T-cell (primary cell): ENCODE measurements around the gene PLXNB3. TPM values are rescaled to one million over a fixed set of nuclear protein-coding genes. Genes with fewer than 3 reads are reported as not detected.
"Not testable (repeated sequence)": the region's sequence is repeated elsewhere in the genome, so short reads cannot be mapped to it uniquely, and the experiment has no call there.

Experiments
- ATAC-seq, 4 experiments: fragments of 200-7000 bp in 3 of 4; fragments of 150-1000 bp in 1 of 4; cut with Tn5 transposase; replicated peaks in 1 of 4; 1 replicate in 3 of 4; 2 replicates in 1 of 4; pipeline ENCODE4 v1.10.0; 2021; ENCODE audit warnings: moderate library complexity in 3 of 4, mild to moderate bottlenecking in 2 of 4, moderate number of reproducible peaks in 1 of 4
- CTCF ChIA-PET, 2 donors: fragments of 300-600 bp; sonication (Branson Sonifier 250); formaldehyde crosslinking; loops; one replicate each; lab custom pipeline; 2022; ENCODE audit warnings: antibody characterized with exemption in 2 of 2; lab: Charles Lee
- POLR2A ChIA-PET, 2 donors: fragments of 300-600 bp; sonication (Branson Sonifier 250); formaldehyde crosslinking; loops; one replicate each; lab custom pipeline; 2022; ENCODE audit warnings: antibody characterized with exemption in 2 of 2; lab: Charles Lee
- DNase-seq, 35 experiments: peaks; one replicate each; pipeline versions ENCODE4 v3.0.0 to v3.0.0-alpha.2; 2013 to 2023
- H3K27ac ChIP-seq: one replicate; pipeline ENCODE4 v1.5.1; 2013; ENCODE audit warnings: low read length
- H3K27me3 ChIP-seq, 2 experiments: replicated peaks in 1 of 2; 1 replicate in 1 of 2; 2 replicates in 1 of 2; pipeline versions ENCODE4 v1.6.1 to v1.7.0; 2013; ENCODE audit warnings: low read length in 1 of 2, mixed read lengths in 1 of 2; ENCODE audit not compliant: control insufficient read depth in 2 of 2, insufficient read depth in 2 of 2; ENCODE audit errors: extremely low read depth in 1 of 2
- H3K36me3 ChIP-seq, 2 donors: 1 replicate in 1 of 2; 2 replicates in 1 of 2; pipeline versions ENCODE4 v1.6.1 to v1.7.0; 2013; ENCODE audit warnings: low read length in 1 of 2; ENCODE audit not compliant: control insufficient read depth in 2 of 2, insufficient read depth in 1 of 2; ENCODE audit errors: extremely low read depth in 1 of 2
- H3K4me1 ChIP-seq, 2 experiments: 1 replicate in 1 of 2; 2 replicates in 1 of 2; pipeline versions ENCODE4 v1.6.1 to v1.7.0; 2013; ENCODE audit warnings: low read length in 2 of 2, mixed read lengths in 1 of 2; ENCODE audit not compliant: insufficient read depth in 2 of 2, control insufficient read depth in 1 of 2; ENCODE audit errors: extremely low read depth in 1 of 2
- H3K4me3 ChIP-seq, 2 donors: 1 replicate in 1 of 2; 2 replicates in 1 of 2; pipeline versions ENCODE4 v1.5.1 to v1.7.0; 2013; ENCODE audit warnings: mild to moderate bottlenecking in 2 of 2, low read length in 1 of 2, moderate library complexity in 1 of 2; ENCODE audit not compliant: control insufficient read depth in 1 of 2; ENCODE audit errors: extremely low read depth in 1 of 2
- H3K9me3 ChIP-seq: 2 replicates; pipeline ENCODE4 v1.7.0; 2013
- H3K27ac Mint-ChIP-seq, 2 donors: one replicate each; pipeline ENCODE4 v1.8.0; 2020 to 2021; ENCODE audit warnings: mild to moderate bottlenecking in 2 of 2, mixed read lengths in 2 of 2
- H3K27me3 Mint-ChIP-seq, 2 donors: one replicate each; pipeline ENCODE4 v1.8.0; 2021 to 2022; ENCODE audit warnings: mixed read lengths in 2 of 2
- H3K36me3 Mint-ChIP-seq: one replicate; pipeline ENCODE4 v1.8.0; 2021; ENCODE audit warnings: mixed read lengths
- H3K4me1 Mint-ChIP-seq, 3 donors: one replicate each; pipeline ENCODE4 v1.8.0; 2020 to 2022; ENCODE audit warnings: mixed read lengths in 3 of 3, mild to moderate bottlenecking in 1 of 3
- H3K4me3 Mint-ChIP-seq, 3 donors: one replicate each; pipeline ENCODE4 v1.8.0; 2020 to 2022; ENCODE audit warnings: mild to moderate bottlenecking in 3 of 3, mixed read lengths in 3 of 3, moderate library complexity in 3 of 3
- H3K9me3 Mint-ChIP-seq, 3 donors: one replicate each; pipeline ENCODE4 v1.8.0; 2020 to 2022; ENCODE audit warnings: mixed read lengths in 3 of 3
- WGBS: methylation state at CpG from one replicate; pipeline ENCODE4 v1.1.5; 2013; ENCODE audit warnings: missing lambda C conversion rate; ENCODE audit not compliant: insufficient coverage; 5-methylcytosine and 5-hydroxymethylcytosine counted together
- total RNA-seq, 35 experiments: library from RNA in 6 of 35; stranded (reverse) in 6 of 35; fragments of 120-200 nt in 1 of 35; gene quantifications; one replicate each; pipeline versions ENCODE4 v1.2.1 to v1.2.4 and lab custom pipeline; 2013 to 2026

The PLXNB3 gene
- total RNA-seq, 5 donors from 2014 or later (not counting 1 experiment from before 2014, with no cell fraction given): 0.28 to 0.47 (median 0.43) TPM; not detected in 1

DNA sequence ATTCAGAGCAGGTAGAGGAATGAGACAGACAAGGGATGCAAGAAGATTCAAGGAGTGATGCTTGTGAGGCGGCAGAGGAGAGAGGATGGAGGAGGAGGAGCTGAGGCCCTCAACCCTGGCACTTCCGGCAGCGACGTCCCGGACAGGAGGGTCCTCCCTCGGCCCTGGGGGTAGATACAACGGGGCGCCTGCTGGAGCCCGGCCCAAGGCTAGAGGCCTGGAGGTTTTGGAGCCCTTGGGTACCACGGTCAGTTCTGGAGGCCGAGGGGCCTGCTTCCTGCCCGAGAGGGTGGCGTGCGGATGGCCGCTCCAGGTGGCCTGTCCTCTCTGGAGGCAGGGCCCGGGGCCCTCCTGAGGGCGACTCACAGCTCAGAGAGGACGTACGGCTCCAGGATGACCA is 43.9 kb downstream of the PLXNB3 start:
- ChIA-PET CTCF (interaction anchor here in 1 of 2 donors (1.0 kb wide), 1 partner anchor 12 kb away, joined by 3 read pairs; no protein-coding TSS in a partner anchor), POLR2A (no interaction called here)
- Histone ChIP-seq H3K4me3 (no peak overlapping the region), H3K4me1 (peaks cover 0 to 2% of the 10 kb centered on the region in 2 experiments), H3K36me3 (no peaks in the 10 kb centered on the region), H3K27me3 (no peaks in the 10 kb centered on the region), H3K27ac (no peak overlapping the region), H3K9me3 (no peaks in the 10 kb centered on the region)
- H3K27ac Mint-ChIP-seq: no peak overlapping the region
- H3K4me1 Mint-ChIP-seq: no peaks in the 10 kb centered on the region
- WGBS: 90% methylated on average over 16 of the region's 19 CpGs
- H3K27me3 Mint-ChIP-seq: peaks cover 0 to 15% of the 10 kb centered on the region in 2 donors
- no peak for ATAC-seq
- H3K9me3 Mint-ChIP-seq: no peaks in the 10 kb centered on the region
- no peaks in the 10 kb centered on the region for H3K36me3 Mint-ChIP-seq
- H3K4me3 Mint-ChIP-seq: no peak overlapping the region
- no peak for DNase-seq

DNA sequence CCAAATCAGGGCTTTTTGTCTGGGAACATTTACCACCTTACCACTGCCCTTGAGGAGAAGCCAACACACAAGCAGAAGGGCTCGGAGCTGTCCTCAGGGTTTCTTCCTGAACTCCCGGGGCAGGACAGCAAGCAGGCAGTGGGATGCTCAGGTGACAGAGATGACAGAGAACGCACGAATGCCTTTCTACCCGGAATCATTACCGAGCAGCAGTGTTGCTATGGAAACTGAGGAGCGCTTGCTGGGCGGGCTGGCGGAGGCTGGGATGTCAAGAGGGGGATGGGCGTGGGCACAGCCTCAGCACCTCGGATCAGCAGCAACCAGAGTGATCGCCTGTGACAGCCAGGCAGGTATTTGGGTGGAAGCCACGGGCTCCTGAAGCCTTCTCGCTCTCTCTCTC is 48.2 kb downstream of the PLXNB3 start:
- peaks cover 0 to 29% of the 10 kb centered on the region in 2 donors for H3K27me3 Mint-ChIP-seq
- no peaks in the 10 kb centered on the region for H3K36me3 Mint-ChIP-seq
- Histone ChIP-seq H3K36me3 (no peaks in the 10 kb centered on the region), H3K27me3 (peaks cover 0 to 6% of the 10 kb centered on the region in 2 experiments), H3K4me3 (no peak overlapping the region), H3K27ac (no peak overlapping the region), H3K9me3 (no peaks in the 10 kb centered on the region), H3K4me1 (peaks cover 4 to 21% of the 10 kb centered on the region in 2 experiments)
- POLR2A ChIA-PET: no interaction called here
- ATAC-seq (no peak), DNase-seq (no peak)
- no peak overlapping the region for H3K27ac Mint-ChIP-seq
- CTCF ChIA-PET: no interaction called here
- peaks cover 16 to 18% (median 16%) of the 10 kb centered on the region in 3 donors for H3K4me1 Mint-ChIP-seq
- WGBS: 92% methylated on average over 5 of the region's 14 CpGs
- no peak overlapping the region for H3K4me3 Mint-ChIP-seq
- no peaks in the 10 kb centered on the region for H3K9me3 Mint-ChIP-seq

DNA sequence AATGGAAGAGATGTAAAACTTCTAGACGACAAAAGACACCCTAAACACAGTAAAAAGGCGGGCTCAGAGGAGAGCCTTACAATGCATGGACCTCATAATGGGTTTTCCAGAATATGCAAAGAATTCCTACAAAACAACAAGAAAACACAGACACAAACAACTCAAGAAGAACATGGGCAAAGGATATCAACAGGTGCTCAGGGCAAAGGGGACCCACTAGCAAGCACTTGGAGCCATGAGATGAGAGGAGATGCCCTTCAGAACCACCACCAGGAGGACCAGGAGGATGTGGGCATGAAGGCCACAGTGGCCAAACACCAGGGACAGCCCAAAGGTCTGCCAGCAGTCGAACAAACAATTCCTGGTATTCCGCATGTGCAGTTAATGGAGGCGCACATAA is 49.1 kb downstream of the PLXNB3 start:
- Histone ChIP-seq H3K4me3 (no peak overlapping the region), H3K9me3 (no peaks in the 10 kb centered on the region), H3K4me1 (peaks cover 4 to 31% of the 10 kb centered on the region in 2 experiments), H3K27me3 (peaks cover 0 to 6% of the 10 kb centered on the region in 2 experiments), H3K36me3 (no peaks in the 10 kb centered on the region), H3K27ac (no peak overlapping the region)
- Mint-ChIP-seq H3K27me3 (peaks cover 0 to 29% of the 10 kb centered on the region in 2 donors), H3K27ac (no peak overlapping the region), H3K4me1 (peaks cover 22 to 27% (median 22%) of the 10 kb centered on the region in 3 donors), H3K36me3 (no peaks in the 10 kb centered on the region), H3K4me3 (no peak overlapping the region), H3K9me3 (no peaks in the 10 kb centered on the region)
- DNase-seq (no peak), ATAC-seq (no peak)
- ChIA-PET CTCF (no interaction called here), POLR2A (no interaction called here)
- 100% methylated on average over 2 of the region's 5 CpGs for WGBS

DNA sequence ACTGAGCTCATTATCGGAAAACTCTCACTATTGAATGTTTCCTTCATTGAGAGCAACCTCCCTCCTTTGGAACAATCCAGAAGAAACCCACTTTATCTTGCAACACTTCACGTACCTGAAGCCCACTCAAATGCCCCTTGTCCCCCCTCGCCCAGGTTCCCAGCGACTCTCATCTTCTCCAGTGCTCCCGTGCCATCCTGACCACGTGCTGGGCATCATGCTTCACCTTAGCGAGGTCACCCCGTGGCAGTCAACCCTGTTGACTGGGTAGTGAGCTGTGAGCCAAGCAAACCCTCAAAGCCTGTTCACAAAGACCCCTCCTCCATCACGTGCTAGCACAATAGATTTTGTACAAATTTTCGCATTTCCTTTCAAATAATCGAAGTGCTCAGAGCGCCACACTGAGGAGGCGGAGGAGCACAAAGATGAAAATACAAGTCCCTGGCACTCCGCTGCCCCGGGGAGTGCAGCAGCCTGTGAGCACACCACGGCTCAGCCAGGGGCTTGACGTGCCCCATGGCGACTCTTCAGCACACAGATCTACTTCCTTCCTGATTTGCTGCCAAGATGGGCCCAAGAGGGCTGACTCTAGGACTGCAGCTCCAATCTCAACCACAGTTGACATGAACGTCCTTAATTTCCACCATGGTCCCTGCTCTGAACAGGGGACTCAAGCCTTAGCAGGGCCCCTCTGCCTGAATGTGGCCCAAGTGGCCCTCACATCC is 50.7 kb downstream of the PLXNB3 start:
- H3K27me3 Mint-ChIP-seq: peaks cover 0 to 29% of the 10 kb centered on the region in 2 donors
- no peak overlapping the region for H3K4me3 Mint-ChIP-seq
- H3K9me3 ChIP-seq: no peaks in the 10 kb centered on the region
- no peaks in the 10 kb centered on the region for H3K9me3 Mint-ChIP-seq
- DNase-seq: no peak
- peaks cover 0 to 6% of the 10 kb centered on the region in 2 experiments for H3K27me3 ChIP-seq
- 59% methylated on average over 14 of the region's 19 CpGs for WGBS
- no peaks in the 10 kb centered on the region for H3K36me3 ChIP-seq
- no peak overlapping the region for H3K27ac ChIP-seq
- ChIA-PET CTCF (no interaction called here), POLR2A (no interaction called here)
- peaks cover 6 to 45% of the 10 kb centered on the region in 2 experiments for H3K4me1 ChIP-seq
- peaks cover 28 to 34% (median 33%) of the 10 kb centered on the region in 3 donors for H3K4me1 Mint-ChIP-seq
- H3K27ac Mint-ChIP-seq: peak overlapping the region in 1 of 2 donors; percentile 16
- H3K4me3 ChIP-seq: no peak overlapping the region
- no peak for ATAC-seq
- H3K36me3 Mint-ChIP-seq: no peaks in the 10 kb centered on the region

DNA sequence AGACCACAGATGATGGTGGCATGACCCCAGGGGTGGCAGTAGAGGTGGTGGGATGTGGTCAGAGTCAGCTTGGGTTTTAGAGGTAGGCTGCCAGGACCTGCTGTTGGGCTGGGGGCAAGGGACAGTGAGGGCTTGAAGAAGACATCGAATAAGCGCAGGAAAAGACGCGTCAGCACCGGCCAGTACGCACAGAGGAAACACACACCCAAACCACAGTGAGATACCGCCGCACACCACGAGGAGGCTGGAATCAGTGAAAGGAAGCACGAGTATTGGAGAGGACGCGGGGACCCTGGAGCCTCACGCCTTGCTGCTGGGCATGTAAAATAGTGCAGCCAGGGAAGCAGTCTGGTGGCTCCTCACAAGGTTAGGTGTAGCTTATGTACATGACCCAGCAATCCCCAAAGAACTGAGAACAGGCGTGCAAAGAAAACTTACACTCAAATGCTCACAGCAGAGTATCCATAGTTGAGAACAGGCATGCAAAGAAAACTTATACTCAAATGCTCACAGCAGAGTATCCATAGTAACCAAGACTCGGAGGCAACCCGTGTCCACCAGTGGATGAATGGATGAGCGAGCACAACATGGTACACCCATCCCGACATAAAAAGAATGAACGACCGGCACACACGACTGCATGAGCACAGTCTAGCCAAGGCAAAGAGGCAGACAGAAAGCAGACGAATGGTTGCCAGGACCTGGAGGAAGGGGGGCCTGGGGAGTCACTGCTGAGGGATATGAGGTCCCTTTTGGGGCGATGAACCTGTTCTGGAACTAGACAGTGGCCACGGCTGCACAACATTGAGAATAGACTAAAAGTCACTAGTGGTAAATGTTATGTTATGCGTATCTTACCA is 53.0 kb downstream of the PLXNB3 start:
- H3K27me3 ChIP-seq: peaks cover 0 to 6% of the 10 kb centered on the region in 2 experiments
- Mint-ChIP-seq H3K27ac (no peak overlapping the region), H3K4me1 (peaks cover 41 to 48% (median 48%) of the 10 kb centered on the region in 3 donors), H3K9me3 (no peaks in the 10 kb centered on the region), H3K27me3 (peaks cover 0 to 18% of the 10 kb centered on the region in 2 donors), H3K4me3 (peak overlapping the region; percentile 0 to 64 (median 8)), H3K36me3 (no peaks in the 10 kb centered on the region)
- ATAC-seq (peak; percentile 29 to 65 (median 54)), DNase-seq (peak in 30 of 35 experiments; percentile 6 to 67 (median 38))
- no peak overlapping the region for H3K27ac ChIP-seq
- no peak overlapping the region for H3K4me3 ChIP-seq
- H3K4me1 ChIP-seq: peaks cover 15 to 67% of the 10 kb centered on the region in 2 experiments
- H3K9me3 ChIP-seq: no peaks in the 10 kb centered on the region
- ChIA-PET CTCF (no interaction called here), POLR2A (no interaction called here)
- H3K36me3 ChIP-seq: no peaks in the 10 kb centered on the region
- 70% methylated on average over 6 of the region's 25 CpGs for WGBS

DNA sequence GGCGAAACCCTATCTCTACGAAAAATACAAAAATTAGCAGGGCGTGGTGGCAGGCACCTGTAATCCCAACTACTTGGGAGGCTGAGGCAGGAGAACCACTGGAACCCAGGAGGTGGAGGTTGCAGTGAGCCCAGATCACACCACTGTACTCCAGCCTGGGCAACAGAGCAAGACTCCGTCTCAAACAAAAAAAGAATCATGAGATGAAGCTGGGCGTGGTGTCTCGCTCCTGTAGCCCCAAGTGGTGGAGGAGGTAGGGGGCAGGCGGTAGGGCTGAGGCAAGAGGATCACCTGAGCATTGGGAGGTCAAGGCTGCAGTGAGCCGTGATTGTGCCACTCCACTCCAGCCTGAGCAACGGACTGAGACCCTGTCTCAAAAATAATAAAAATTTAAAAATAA is 54.0 kb downstream of the PLXNB3 start:
- peaks cover 0 to 13% of the 10 kb centered on the region in 2 donors for H3K27me3 Mint-ChIP-seq
- H3K27me3 ChIP-seq, H3K36me3 ChIP-seq, H3K9me3 ChIP-seq, ATAC-seq, H3K36me3 Mint-ChIP-seq, H3K4me3 ChIP-seq, POLR2A ChIA-PET, DNase-seq, H3K9me3 Mint-ChIP-seq, H3K27ac ChIP-seq, CTCF ChIA-PET, H3K27ac Mint-ChIP-seq: not testable (repeated sequence)
- peaks cover 49 to 56% (median 55%) of the 10 kb centered on the region in 3 donors for H3K4me1 Mint-ChIP-seq
- peak overlapping the region in 1 of 3 donors; percentile 64 for H3K4me3 Mint-ChIP-seq
- WGBS: no CpG with 5 or more reads among the region's 9 CpGs
- peaks cover 17 to 75% of the 10 kb centered on the region in 2 experiments for H3K4me1 ChIP-seq
